Lung (tissue), 12 donors: Measurements from ENCODE around the gene METTL24. TPM values are rescaled to one million over a fixed set of nuclear protein-coding genes. Genes with fewer than 3 reads are reported as not detected.
A peak's percentile ranks its signal among the peaks of the same experiment; 100 is the strongest.
"Not testable (repeated sequence)": the region's sequence is repeated elsewhere in the genome, so short reads cannot be mapped to it uniquely, and the experiment has no call there.

Source experiments
- ATAC-seq: fragments of 200-7000 bp; cut with Tn5 transposase; one replicate; pipeline ENCODE4 v1.9.1; 2020; ENCODE audit warnings: moderate number of reproducible peaks; ENCODE audit not compliant: insufficient read depth, low FRiP score
- DNase-seq, 3 donors: peaks; one replicate each; pipeline ENCODE4 v3.0.0-alpha.2; 2013 to 2017
- H3K27ac ChIP-seq, 2 donors: one replicate each; pipeline ENCODE4 v1.5.1; 2013; ENCODE audit warnings: mild to moderate bottlenecking in 2 of 2, moderate library complexity in 2 of 2, control low read depth in 1 of 2, inconsistent platforms in 1 of 2, low read depth in 1 of 2, low read length in 1 of 2
- H3K27me3 ChIP-seq, 3 donors: one replicate each; pipeline ENCODE4 v1.5.1; 2013; ENCODE audit warnings: low read length in 2 of 3; ENCODE audit not compliant: control insufficient read depth in 3 of 3, insufficient read depth in 3 of 3
- H3K36me3 ChIP-seq, 4 donors: one replicate each; pipeline ENCODE4 v1.5.1; 2013; ENCODE audit warnings: low read length in 4 of 4, mild to moderate bottlenecking in 1 of 4, moderate library complexity in 1 of 4; ENCODE audit not compliant: control insufficient read depth in 4 of 4, insufficient read depth in 4 of 4
- H3K4me1 ChIP-seq, 5 donors: one replicate each; pipeline ENCODE4 v1.5.1; 2013; ENCODE audit warnings: low read length in 5 of 5, mild to moderate bottlenecking in 2 of 5, moderate library complexity in 1 of 5; ENCODE audit not compliant: control insufficient read depth in 5 of 5, insufficient read depth in 5 of 5
- H3K4me3 ChIP-seq: one replicate; pipeline ENCODE4 v1.5.1; 2013; ENCODE audit warnings: mild to moderate bottlenecking, control low read depth, moderate library complexity
- H3K9ac ChIP-seq, 2 donors: one replicate each; pipeline ENCODE4 v1.5.1; 2013; ENCODE audit warnings: low read length in 2 of 2, control low read depth in 1 of 2; ENCODE audit not compliant: insufficient read depth in 1 of 2
- H3K9me3 ChIP-seq, 4 donors: one replicate each; pipeline ENCODE4 v1.5.1; 2013; ENCODE audit warnings: low read length in 3 of 4, mild to moderate bottlenecking in 1 of 4, moderate library complexity in 1 of 4; ENCODE audit not compliant: control insufficient read depth in 4 of 4, insufficient read depth in 3 of 4
- WGBS, 2 donors: extraction: QIAGEN DNeasy Blood & Tissue Kit; methylation state at CpG; one replicate each; pipeline ENCODE4 v1.1.7; 2013; 5-methylcytosine and 5-hydroxymethylcytosine counted together
- polyA plus RNA-seq, 2 donors: library from polyadenylated mRNA; stranded (reverse); fragments of 200-250 nt; gene quantifications; one replicate each; pipeline ENCODE4 v1.2.1, GENCODE V29; 2013
- total RNA-seq, 2 donors: library from RNA; depleted of rRNA in 1 of 2; stranded (reverse); fragments of >200 nt in 1 of 2; gene quantifications; one replicate each; pipeline ENCODE4 v1.2.1, GENCODE V29; 2014 to 2021
- TF ChIP-seq, protein P1 (sequence below): IDR thresholded peaks from 2 replicates; pipeline ENCODE4 v1.5.1; 2012; ENCODE audit warnings: mild to moderate bottlenecking; ENCODE audit errors: control extremely low read depth, extremely low read depth
- donor health status: control.
- donor health status: control.
- donor health status: Bipolar disorder and iron deficiency.
- donor health status: healthy.
- donor health status: DM: yes; HTN: yes; CAD: no.

The METTL24 gene
- total and polyA plus RNA-seq, 4 donors: 0.73 to 3.7 (median 2.0) TPM; not detected in 1

- no peak overlapping the region for H3K27ac ChIP-seq
- WGBS, 2 donors: 55 to 57% methylated on average over 2 of the region's 2 CpGs
- ATAC-seq (no peak), DNase-seq (no peak)
- H3K9ac ChIP-seq: no peak overlapping the region
- no peaks in the 10 kb centered on the region for H3K36me3 ChIP-seq
- H3K27me3 ChIP-seq: no peaks in the 10 kb centered on the region
- TF ChIP-seq, protein P1, sequence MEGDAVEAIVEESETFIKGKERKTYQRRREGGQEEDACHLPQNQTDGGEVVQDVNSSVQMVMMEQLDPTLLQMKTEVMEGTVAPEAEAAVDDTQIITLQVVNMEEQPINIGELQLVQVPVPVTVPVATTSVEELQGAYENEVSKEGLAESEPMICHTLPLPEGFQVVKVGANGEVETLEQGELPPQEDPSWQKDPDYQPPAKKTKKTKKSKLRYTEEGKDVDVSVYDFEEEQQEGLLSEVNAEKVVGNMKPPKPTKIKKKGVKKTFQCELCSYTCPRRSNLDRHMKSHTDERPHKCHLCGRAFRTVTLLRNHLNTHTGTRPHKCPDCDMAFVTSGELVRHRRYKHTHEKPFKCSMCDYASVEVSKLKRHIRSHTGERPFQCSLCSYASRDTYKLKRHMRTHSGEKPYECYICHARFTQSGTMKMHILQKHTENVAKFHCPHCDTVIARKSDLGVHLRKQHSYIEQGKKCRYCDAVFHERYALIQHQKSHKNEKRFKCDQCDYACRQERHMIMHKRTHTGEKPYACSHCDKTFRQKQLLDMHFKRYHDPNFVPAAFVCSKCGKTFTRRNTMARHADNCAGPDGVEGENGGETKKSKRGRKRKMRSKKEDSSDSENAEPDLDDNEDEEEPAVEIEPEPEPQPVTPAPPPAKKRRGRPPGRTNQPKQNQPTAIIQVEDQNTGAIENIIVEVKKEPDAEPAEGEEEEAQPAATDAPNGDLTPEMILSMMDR: no peak
- no peak overlapping the region for H3K4me3 ChIP-seq
- peaks cover 0 to 2% (median 0%) of the 10 kb centered on the region in 4 donors for H3K9me3 ChIP-seq
- no peaks in the 10 kb centered on the region for H3K4me1 ChIP-seq
These were observed 50.8 kb downstream of the METTL24 start for GRCh38 chr6:110307368-110307767.

DNA sequence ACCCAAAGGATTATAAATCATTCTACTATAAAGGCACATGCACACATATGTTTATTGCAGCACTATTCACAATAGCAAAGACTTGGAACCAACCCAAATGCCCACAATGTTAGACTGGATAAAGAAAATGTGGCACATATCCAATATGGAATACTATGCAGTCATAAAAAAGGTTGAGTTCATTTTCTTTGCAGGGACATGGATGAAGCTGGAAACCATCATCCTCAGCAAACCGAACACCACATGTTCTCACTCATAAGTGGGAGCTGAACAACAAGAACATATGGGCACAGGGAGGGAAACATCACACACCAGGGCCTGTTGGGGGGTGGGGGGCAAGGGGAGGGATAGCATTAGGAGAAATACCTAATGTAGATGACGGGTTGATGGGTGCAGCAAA lies 52.3 kb downstream of the METTL24 start:
- H3K4me1 ChIP-seq, H3K9ac ChIP-seq, H3K27ac ChIP-seq, DNase-seq, H3K4me3 ChIP-seq, H3K36me3 ChIP-seq, H3K9me3 ChIP-seq, ATAC-seq, H3K27me3 ChIP-seq: not testable (repeated sequence)
- 97 to 98% methylated on average over 2 of the region's 2 CpGs for WGBS, 2 donors

- WGBS, 2 donors: 89 to 94% methylated on average over 6 of the region's 6 CpGs
- not testable (repeated sequence) for ATAC-seq, H3K4me1 ChIP-seq, H3K9ac ChIP-seq, H3K9me3 ChIP-seq, H3K27me3 ChIP-seq, DNase-seq, H3K36me3 ChIP-seq, H3K27ac ChIP-seq, H3K4me3 ChIP-seq
These were observed 54.5 kb downstream of the METTL24 start for GRCh38 chr6:110303692-110304091.

GRCh38 chr6:110298916-110299315 lies 59.2 kb downstream of the METTL24 start:
- Histone ChIP-seq H3K4me1 (peaks cover 0 to 31% (median 0%) of the 10 kb centered on the region in 5 donors), H3K27ac (no peak overlapping the region), H3K4me3 (no peak overlapping the region), H3K9me3 (peaks cover 0 to 2% (median 0%) of the 10 kb centered on the region in 4 donors), H3K36me3 (no peaks in the 10 kb centered on the region), H3K27me3 (no peaks in the 10 kb centered on the region), H3K9ac (no peak overlapping the region)
- no peak for ATAC-seq
- TF ChIP-seq, protein P1: no peak
- WGBS, 2 donors: 90 to 95% methylated on average over 5 of the region's 5 CpGs
- DNase-seq: peak in 1 of 3 donors; percentile 27
